Inflammatory macrophage treated with lipopolysaccharide for 4 hours (primary cell): ENCODE results near the gene ZNF268.
"Not testable (repeated sequence)": the region's sequence is repeated elsewhere in the genome, so short reads cannot be mapped to it uniquely, and the experiment has no call there.

Experiments
- DNase-seq: peaks from one replicate; pipeline ENCODE4 v3.0.0-alpha.2; 2020

Gene ZNF268

DNA sequence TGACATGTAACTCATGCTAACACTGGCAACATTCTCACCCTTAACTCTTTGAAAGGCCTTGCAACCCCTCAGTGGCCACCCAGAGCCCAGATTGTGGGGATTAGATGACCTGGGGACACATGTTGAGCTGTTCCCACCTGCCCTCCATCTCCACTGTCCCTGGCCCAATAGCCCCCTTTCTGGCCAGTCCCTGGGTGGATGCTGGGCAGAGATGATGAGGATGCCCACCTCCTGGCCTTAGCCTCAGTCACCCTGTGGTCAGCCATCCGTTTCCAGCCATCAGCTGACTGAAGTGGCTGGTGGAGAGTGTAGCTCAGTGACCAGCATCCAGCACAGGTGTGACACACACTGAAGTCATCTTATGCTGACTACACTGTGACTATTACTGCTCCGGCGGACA lies 49.7 kb downstream of the ZNF268 start:
- DNase-seq: no peak

- no peak for DNase-seq
These were observed 51.7 kb downstream of the ZNF268 start for GRCh38 chr12:133233006-133233405.

- DNase-seq: no peak
These were observed 52.8 kb downstream of the ZNF268 start for GRCh38 chr12:133233993-133234564.

DNA sequence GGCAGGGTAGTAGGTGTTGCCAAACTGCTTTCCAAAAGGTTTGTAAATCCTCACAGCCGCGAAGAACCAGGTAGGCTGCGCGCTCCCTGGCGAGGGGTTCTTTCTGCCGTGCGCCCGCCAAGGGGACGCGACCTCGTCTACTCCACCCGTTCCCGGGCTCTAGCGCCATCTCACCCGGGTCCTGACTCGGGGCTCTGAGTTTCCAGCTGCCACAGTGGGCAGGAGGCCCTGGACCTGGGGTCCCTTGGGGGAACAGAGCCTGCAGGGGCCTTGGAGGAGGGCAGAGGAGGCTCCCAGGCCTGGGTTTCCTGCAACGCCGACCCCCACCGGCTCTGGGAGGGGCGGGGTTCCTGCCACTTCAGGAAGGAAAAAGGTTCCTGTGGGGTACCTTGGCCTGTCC lies 53.7 kb downstream of the ZNF268 start:
- DNase-seq: no peak

DNA sequence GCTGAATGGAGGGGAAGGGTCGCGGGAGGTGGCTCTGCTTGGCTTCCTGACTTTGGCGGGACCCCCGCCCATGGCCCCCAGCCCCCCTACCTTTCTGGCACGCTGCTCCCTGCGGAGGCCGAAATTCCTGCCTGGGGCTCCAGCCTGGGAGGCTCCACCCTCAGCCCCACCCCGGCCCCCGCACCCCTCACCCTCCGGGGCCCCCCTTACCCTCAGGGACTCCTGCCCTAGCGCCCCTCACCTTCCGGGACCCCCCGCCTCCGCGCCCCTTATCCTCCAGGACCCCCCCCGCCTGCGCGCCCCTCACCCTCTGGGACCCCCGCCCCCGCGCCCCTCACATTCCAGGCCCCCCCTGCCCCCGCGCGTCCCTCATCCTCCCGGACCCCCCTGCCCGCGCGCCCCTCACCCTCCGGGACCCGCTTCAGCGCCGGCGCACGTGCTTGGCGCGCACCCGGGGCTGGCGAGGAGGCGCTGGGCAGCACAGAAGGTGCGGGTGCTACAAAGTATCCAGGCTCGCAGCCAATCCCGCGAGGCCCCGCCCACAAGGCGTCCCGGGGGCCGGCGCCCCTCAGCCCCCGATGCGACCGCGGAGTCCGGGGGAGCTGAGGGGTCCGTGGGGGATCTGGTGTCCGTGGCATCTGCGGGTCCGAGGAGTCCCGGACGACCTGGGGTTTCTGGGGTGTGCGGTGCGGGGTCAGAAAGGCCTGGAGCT lies 54.3 kb downstream of the ZNF268 start, which contains the start of gene ANHX:
Gene ANHX (minus strand): TSS at position 477 of the 712 bp plus-strand sequence. CDS start 1,521 bp downstream, outside the sequence.
- no peak for DNase-seq

- no peak for DNase-seq
These were observed 54.8 kb downstream of the ZNF268 start for GRCh38 chr12:133236144-133236543.

DNA sequence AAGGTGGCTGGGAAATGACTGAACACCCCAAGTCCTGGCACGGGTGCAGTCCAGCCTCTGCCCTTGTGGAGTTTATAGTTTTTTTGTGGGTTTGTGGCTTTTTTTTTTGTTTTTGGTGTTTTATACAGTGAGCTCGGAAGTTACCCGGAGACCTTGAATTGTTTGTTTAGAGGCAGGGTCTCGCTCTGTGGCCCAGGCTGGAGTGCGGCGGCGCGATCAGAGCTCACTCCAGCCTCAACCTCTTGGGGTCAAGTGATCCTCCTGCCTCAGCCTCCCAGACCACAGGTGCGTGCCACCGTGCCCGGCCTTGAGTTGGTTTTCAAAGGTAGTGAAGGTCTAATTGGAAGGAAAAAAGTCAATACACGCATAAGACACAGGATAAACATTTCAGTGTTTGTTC lies 55.3 kb downstream of the ZNF268 start:
- DNase-seq: no peak

- no peak for DNase-seq
These were observed 70.4 kb downstream of the ZNF268 start for GRCh38 chr12:133251732-133252131.

DNA sequence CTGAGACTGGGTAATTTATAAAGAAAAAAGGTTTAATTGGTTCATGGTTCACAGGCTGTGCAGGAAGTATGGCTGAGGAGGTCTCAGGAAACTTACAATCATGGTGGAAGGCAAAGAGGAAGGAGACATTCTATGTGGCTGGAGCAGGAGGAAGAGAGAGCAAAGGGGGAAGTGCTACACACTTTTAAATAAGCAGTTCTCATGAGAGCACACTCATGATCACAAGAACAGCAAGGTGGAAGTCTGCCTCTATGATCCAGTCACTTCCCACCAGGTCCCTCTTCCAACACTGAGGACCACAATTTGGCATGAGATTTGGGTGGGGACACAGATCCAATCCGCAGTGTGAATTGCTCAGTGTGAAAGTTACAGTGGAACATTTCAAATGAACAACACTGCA lies 74.5 kb downstream of the ZNF268 start:
- DNase-seq: not testable (repeated sequence)

- no peak for DNase-seq
These were observed 75.0 kb downstream of the ZNF268 start for GRCh38 chr12:133256321-133256720.

DNA sequence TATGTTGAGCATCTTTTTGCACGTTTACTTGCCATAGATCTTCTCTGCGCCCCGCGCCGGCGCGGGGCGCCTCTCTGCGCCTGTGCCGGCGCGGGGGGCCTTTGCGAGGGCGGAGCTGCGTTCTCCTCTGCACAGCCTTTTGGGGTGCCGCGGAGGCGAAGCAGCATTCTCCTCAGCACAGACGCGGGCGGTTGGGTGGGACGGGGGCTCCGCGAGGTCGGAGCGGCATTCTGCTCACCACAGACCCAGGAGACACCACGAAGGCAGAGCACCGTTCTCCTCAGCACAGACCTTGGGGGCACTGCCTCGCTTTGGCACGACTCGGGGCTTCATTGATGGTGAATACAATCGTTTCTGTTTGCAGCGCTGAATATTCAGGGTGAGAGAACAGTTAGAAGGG lies 82.9 kb downstream of the ZNF268 start:
- no peak for DNase-seq
